ENCODE results near the gene NPTX1.
"Not testable (repeated sequence)": the region's sequence is repeated elsewhere in the genome, so short reads cannot be mapped to it uniquely, and the experiment has no call there.

Gene NPTX1

GRCh38 chr17:80512233-80512632 lies 35.8 kb upstream of the NPTX1 start:
- no peaks in the 10 kb centered on the region; the same call in none of the 2 replicates for H3K4me1 ChIP-seq
- DNase-seq, result no peak
- H3K9me3 ChIP-seq, result peaks cover 3% of the 10 kb centered on the region; the same call in 1 of the 2 replicates
- H3K4me3 ChIP-seq (ENCODE audit: low read depth, low read length), result no peak overlapping the region
- H3K36me3 ChIP-seq, result no peaks in the 10 kb centered on the region
- TF ChIP-seq CTCF (IDR thresholded peaks at IDR 0.05; ENCODE audit: low read depth, low read length), result no peak
- no peaks in the 10 kb centered on the region for H3K27me3 ChIP-seq

GRCh38 chr17:80511222-80512180 lies 35.1 kb upstream of the NPTX1 start:
- peaks cover 3% of the 10 kb centered on the region; the same call in 1 of the 2 replicates for H3K9me3 ChIP-seq
- peaks cover 7% of the 10 kb centered on the region; the same call in 1 of the 2 replicates for H3K27me3 ChIP-seq
- no peak overlapping the region for H3K4me3 ChIP-seq (ENCODE audit: low read depth, low read length)
- no peak for TF ChIP-seq CTCF (IDR thresholded peaks at IDR 0.05; ENCODE audit: low read depth, low read length)
- H3K4me1 ChIP-seq, result no peaks in the 10 kb centered on the region; the same call in none of the 2 replicates
- DNase-seq, result no peak
- no peaks in the 10 kb centered on the region for H3K36me3 ChIP-seq

GRCh38 chr17:80510772-80511171 lies 34.4 kb upstream of the NPTX1 start:
- Histone ChIP-seq H3K27me3 (peaks cover 8% of the 10 kb centered on the region; the same call in 1 of the 2 replicates), H3K36me3 (no peaks in the 10 kb centered on the region), H3K4me3 (ENCODE audit: low read depth, low read length) (no peak overlapping the region), H3K4me1 (no peaks in the 10 kb centered on the region; the same call in none of the 2 replicates), H3K9me3 (peaks cover 3% of the 10 kb centered on the region; the same call in 1 of the 2 replicates)
- no peak for DNase-seq
- TF ChIP-seq CTCF (IDR thresholded peaks at IDR 0.05; ENCODE audit: low read depth, low read length), result no peak

- Histone ChIP-seq H3K4me3 (ENCODE audit: low read depth, low read length) (no peak overlapping the region), H3K9me3 (peaks cover 3% of the 10 kb centered on the region; the same call in 1 of the 2 replicates), H3K36me3 (no peaks in the 10 kb centered on the region), H3K4me1 (no peaks in the 10 kb centered on the region; the same call in none of the 2 replicates), H3K27me3 (peaks cover 14% of the 10 kb centered on the region)
- DNase-seq, result no peak
- TF ChIP-seq CTCF (IDR thresholded peaks at IDR 0.05; ENCODE audit: low read depth, low read length), result no peak
Measured at GRCh38 chr17:80510132-80510531, 33.7 kb upstream of the NPTX1 start.

GRCh38 chr17:80509311-80509710 lies 32.9 kb upstream of the NPTX1 start:
- Histone ChIP-seq H3K36me3 (no peaks in the 10 kb centered on the region), H3K9me3 (peaks cover 3% of the 10 kb centered on the region; the same call in 1 of the 2 replicates), H3K27me3 (peaks cover 20% of the 10 kb centered on the region), H3K4me3 (ENCODE audit: low read depth, low read length) (no peak overlapping the region), H3K4me1 (no peaks in the 10 kb centered on the region; the same call in none of the 2 replicates)
- TF ChIP-seq CTCF (IDR thresholded peaks at IDR 0.05; ENCODE audit: low read depth, low read length), result no peak
- DNase-seq, result no peak

GRCh38 chr17:80507965-80508364 lies 31.6 kb upstream of the NPTX1 start:
- Histone ChIP-seq H3K27me3 (peaks cover 20% of the 10 kb centered on the region), H3K9me3 (peaks cover 3% of the 10 kb centered on the region; the same call in 1 of the 2 replicates), H3K36me3 (no peaks in the 10 kb centered on the region), H3K4me3 (ENCODE audit: low read depth, low read length) (no peak overlapping the region), H3K4me1 (no peaks in the 10 kb centered on the region)
- DNase-seq, result no peak
- TF ChIP-seq CTCF (IDR thresholded peaks at IDR 0.05; ENCODE audit: low read depth, low read length), result no peak

- peaks cover 20% of the 10 kb centered on the region for H3K27me3 ChIP-seq
- not testable (repeated sequence) for H3K9me3 ChIP-seq; H3K36me3 ChIP-seq; DNase-seq; H3K4me1 ChIP-seq; H3K4me3 ChIP-seq (ENCODE audit: low read depth, low read length)
Measured at GRCh38 chr17:80507177-80507576, 30.8 kb upstream of the NPTX1 start.
